SHP77 (cell line): ENCODE measurements around the gene WWC2.
"Not testable (repeated sequence)": the region's sequence is repeated elsewhere in the genome, so short reads cannot be mapped to it uniquely, and the experiment has no call there.

Source experiments
- DNase-seq, 2 experiments: peaks; one replicate each; lab custom pipeline; 2025; lab: John Stamatoyannopoulos, UW

Gene WWC2

DNA sequence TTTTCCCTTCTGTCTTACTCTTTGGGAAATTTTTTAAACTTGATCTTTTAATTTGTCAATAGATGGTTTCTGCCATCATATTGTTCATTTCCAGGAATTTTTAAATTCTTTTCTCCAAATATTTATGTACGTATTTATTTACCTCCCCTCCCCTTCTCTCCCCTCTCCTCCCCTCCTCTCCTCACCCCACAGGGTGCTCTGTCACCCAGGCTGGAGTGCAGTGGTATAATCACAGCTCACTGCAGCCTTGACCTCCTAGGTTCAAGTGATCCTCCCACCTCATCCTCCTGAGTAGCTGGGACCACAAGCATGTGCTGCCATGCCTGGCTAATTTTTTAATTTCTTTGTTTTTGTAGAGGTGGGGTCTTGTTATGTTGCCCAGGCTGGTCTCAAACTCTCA is 73.8 kb downstream of the WWC2 start:
- DNase-seq, result no peak

DNA sequence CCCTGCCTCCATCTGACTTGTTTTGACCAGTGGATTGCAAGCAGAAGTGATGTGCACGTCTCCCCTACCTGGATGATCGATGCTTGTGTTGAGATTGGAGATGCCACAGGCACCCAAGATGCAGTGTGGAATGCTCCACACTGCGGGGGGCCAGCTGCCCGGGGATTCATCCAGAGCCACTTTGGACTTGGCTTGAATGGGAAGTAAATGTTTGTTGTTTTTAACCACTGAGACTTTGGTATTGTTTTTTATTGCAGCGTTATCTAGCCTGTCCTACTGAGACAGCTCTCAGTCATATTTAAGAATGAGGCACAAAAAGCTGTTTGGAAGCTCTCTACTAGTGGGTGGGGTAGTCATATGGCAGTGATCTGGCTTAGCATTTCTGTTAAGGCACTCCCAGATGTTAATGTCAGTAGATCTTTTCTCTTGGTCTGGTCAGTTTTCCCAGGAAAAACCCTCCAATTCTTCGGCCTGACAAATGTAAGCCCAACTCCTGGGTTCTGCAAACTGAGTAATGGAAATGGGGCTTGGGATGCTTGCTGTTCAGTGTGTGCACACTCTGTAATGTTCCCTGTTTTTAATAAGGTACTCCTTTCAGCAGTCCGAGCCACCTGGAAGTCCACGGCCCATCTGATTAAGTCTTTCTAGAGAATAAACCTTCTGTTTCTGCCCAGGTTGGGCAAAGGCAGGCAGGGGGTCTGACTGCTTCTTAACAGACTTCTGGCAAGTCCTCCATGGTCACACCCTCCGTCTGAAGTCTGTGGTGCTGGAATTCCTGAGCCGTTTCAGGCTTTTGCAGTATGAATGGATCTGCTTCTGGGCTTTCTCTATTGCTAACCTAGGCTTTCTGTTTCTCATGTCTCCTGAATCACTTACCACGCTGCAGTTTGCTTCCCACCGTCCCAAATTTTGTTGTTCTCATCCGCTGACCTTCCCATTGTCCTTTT is 74.8 kb downstream of the WWC2 start:
- DNase-seq, result no peak

DNA sequence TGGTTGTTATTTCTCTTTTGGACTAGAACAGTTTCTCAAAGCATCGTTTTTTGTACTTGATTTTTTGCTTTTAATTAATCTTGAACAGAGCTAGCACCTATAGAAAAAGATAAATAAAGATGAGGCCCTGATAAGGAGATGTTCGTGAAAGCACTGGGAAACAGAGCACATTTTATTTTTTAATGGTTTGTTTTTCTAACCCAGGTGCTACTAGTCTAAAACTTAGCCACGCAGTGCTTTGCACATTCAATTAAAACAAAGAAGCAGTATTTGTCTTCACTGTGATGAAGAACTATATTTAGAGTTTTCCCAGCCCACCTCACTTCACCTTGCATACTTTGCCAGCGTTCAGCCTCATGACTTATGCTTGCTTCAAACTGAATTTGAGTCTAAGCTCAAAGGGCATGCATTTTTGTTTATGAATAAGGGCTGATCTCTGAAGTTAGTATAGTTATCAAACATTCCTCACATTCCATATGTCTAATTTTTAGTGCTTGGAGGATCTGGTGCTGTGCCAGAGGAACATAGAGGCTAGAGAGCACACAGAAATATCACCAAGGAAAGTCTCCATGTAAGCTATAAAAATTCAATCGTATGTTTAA is 76.7 kb downstream of the WWC2 start:
- no peak for DNase-seq

DNA sequence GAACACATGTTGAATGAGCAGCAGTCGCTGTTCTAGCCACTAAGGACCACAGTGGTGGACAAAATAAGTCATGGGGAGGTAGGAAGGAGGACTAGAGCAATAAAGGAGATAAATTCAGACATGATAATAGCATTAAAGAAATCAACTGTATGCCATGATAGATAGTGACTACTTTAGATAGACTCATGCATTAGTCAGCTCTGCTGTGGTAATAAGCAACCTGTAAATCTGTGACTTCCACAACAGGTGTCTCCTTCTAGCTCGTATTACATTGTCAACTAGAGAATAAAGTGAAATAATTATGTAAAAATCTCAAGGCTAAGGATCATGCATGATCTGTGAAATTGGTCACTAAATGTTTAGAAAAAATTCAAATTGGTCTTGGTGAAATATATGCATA is 77.9 kb downstream of the WWC2 start:
- no peak for DNase-seq

DNA sequence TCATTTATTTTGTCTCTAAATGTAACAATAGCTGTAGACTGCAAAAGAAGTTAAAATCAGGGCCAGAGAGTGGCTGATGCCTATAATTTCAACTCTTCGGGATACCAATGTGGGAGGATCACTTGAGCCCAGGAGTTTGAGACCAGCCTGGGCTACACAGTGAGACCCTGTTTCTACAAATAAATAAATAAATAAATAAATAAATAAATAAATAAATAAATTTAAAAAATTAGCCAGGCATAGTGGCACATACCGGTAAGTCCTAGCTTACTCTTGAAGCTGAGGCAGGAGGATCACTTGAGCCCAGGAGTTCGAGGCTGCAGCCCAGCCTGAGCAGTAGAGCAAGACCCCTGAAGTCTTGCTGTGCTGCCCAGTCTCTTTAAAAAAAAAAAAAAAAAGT is 79.1 kb downstream of the WWC2 start:
- no peak for DNase-seq

DNA sequence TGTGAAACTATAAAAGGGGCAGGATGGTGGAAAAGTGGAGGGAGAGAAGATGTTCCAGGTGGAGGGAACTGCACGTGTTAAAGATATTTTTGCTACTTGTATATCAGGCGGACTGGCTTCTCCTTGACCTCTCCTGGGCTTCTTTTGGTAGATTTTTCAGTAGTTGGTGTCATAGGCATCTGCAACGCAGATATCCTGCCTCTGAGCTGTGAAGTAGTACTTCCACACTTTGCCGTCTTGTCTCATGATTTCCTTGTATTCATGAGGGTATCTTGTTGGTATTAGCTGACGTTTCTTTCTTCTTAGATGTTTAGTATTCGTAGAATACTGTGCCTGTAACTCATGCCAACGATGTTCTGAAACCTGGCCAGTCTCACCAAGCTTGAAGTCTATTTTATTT is 81.0 kb downstream of the WWC2 start:
- no peak for DNase-seq

DNA sequence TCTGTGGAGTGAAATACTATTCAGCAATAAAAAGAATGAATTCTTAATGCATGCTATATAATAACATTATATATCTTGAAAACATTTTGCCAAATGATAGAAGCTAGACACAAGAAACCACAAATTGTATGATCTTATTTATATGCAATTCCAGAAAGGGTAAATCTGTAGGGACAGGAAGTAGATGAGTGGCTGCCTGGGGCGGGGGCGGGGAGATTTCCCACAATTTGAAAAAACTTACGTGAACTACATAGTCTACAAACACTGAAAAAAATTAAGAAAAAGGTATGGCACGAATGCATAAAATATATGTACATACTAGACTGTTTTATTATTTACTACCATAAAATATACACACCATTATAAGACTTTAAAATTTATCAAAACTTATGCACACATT is 81.6 kb downstream of the WWC2 start:
- DNase-seq, result no peak

DNA sequence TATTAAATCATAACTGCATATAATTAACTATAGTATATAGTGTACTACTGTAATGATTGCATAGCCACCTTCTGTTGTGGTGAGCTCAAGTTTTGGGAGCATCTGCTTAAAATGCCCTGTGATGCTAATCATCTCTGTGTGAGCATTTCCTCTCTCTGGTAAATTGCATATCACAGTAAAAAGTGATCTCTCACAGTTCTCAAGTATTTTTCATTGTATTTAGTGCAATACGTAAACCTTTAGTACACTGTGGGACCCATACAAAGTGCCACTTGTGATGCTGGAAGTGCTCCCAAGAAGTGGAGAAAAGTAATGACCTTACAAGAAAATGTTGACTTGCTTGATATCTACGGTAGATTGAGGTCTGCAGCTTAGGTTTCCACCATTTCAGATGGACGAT is 82.0 kb downstream of the WWC2 start:
- no peak for DNase-seq

DNA sequence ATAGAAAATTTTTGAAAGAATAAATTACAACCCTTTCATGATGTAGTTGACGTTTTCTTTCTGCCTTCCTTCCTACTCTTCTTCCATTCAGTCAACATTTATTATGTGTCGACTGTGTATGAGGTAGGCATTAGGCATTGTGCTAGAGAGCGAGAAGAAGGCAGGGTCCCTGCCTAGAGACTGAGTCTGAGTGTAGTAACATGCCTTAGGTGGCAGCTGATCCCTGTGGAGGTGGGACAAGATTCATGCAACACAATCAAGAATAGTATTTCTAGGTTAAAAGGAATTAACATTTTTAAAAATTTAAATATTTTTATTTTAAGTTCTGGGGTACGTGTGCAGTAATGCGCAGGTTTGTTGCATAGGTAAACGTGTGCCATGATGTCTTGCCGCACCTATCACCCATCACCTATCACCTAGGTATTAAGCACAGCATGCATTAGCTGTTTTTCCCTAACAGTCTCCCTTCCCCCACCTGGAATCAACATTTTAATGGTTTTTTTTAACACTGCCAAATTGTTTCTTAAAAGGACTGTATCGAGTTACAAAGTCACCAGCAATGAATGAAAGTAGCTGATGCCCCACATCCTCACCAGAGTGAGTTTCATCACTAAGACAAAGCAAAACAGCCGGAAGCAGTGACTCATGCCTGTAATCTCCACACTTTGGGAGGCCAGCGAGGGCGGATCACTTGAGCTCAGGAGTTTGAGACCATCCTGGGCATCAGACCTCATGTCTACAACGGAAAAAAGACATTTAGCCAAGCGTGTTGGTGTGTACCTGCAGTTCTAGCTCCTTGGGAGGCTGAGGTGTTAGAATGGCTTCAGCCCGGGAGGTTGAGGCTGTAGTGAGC is 84.0 kb downstream of the WWC2 start:
- DNase-seq, result peak; percentile 14 to 45

DNA sequence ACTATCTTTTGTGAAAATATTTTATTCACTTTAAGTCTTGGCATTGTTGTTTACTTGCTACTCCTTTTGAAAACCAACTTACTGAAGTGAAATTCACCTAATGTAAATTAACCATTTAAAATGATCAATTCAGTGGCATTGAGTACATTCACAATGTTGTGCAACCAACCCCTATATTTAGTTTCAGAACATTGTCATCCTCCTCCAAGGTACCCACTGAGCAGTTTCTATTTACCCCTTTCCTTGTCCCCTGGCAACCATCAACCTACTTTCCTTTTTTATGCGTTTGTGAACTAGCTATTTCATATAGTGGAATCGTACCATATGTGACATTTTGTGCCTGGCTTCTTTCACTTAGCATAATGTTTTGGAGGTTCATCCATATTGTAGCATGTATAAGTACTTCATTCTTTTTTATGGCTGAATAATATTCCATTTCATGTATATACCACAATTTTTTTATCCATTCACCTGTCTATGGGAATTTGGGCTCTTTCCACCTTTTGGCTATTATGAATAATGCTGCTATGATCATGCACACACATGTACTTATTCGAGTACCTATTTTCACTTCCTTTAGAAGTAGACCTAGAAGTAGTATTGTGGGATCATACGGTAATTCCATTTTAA is 85.0 kb downstream of the WWC2 start:
- DNase-seq, result no peak

DNA sequence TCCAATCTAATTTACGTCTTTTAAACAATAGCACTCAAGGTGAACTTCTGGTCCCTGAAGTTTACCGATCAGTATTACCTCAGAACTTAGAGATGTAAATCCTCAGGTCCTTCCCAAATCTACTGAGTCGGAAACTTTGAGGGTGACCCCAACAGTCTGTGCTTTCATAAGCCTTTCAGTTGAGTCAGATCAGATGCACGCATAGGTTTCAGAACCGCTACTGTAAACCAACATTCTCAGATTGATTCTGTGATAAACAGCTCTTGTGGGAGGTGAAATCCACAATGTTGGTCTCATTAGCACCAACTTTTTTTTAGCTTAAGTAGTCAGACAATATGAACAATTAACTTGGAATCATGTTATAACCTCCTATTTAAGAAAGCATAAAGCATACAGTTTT is 86.0 kb downstream of the WWC2 start:
- DNase-seq, result no peak

DNA sequence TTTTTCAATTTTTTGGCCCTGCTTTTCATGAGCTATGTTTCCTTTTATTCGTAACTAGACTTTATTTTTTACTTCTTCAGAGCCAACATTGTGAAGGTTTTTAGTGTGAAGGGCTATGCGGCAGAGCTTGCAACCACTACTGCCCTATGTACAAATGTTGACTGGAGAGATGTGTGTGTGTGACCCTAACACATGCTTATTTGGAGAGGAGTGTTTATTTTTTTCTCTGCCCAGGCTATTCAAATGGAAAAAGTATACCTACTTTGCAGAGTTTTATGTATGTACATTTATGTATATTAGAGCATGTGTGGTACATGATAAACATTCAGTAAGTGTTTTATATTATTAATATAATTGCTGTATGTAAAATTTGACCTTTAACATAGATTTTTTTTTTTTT is 86.5 kb downstream of the WWC2 start:
- no peak for DNase-seq

DNA sequence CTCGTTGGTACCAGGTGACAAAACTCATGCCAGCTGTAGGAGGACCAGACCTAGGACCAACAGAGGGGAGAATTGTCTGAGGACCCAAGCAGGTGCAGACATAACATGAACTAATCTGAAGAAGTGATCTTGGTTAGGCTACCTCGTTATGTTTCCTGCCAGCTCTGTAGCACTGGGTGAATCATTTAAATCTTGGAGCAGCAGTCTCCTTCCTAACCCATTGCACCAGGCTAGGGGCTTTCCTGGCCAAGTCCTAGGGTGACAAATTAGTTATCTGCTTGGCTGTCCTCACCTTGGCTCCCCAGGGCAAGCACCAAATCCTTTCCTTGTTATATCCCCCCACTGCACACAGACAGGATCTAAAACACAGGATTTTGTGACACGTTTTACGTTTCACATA is 87.8 kb downstream of the WWC2 start:
- no peak for DNase-seq

DNA sequence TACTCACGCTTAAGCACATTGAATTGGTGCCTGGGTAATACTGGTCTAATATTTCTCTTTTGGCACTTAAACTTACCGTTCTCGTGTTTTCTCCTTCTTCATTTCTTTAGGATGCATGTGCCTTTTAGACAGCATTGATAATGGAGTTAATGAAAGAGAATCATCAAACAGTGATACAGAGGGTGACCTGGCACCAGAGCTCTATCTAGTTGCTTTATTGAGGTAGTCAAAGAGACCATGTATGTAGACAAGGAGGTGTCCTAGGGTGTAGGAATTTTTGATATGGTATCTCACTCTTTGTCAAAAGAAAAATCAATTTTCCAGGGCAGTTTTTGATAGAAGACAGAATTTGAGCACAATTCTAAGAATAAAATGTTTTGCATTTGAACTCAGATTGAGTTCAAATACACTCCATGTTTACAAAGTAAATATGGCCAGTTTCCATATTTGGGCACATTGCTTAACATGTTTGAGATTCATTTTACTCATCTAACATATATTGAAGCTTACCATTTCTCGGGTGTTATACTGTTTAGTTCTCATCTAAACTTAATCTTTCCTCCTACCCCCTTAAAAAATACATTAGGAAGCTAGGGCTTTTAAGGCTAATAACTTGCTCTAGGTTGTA is 92.0 kb downstream of the WWC2 start:
- DNase-seq, result no peak

DNA sequence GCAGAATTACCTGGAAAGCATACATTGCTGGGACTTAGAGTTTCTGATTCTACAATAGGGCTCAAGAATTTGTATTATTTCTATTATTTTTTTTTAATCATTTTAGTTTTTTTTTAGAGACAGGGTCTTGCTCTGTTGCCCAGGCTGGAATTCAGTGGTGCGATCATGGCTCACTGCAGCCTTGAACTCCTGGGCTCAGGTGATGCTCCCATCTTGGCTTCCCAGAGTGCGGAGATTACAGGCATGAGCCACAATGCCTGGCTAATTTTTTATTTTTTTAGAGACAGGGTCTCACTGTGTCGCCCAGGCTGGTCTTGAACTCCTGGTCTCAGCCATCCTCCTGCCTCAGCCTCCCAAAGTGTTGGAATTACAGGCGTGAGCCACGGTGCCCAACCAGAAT is 92.6 kb downstream of the WWC2 start:
- DNase-seq, result no peak

DNA sequence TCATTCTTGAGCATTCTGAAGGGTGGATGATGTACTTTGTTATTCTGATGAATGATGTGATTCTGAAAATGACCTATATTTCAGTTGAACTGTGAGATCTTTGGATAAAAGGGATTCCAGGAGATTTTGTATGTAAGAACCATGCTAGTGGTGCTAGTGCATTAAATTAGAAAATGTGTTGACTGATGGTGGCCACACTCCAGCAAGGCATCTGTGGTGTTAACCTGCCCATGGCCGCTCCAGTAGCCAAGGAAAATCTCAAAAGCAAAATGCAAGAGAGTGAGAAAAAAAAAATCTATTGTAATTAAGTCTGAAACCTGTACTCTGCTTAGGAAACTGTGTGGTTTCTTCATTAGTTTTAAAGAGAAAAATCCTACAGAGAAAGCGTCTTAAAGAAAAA is 93.5 kb downstream of the WWC2 start:
- DNase-seq, result no peak

DNA sequence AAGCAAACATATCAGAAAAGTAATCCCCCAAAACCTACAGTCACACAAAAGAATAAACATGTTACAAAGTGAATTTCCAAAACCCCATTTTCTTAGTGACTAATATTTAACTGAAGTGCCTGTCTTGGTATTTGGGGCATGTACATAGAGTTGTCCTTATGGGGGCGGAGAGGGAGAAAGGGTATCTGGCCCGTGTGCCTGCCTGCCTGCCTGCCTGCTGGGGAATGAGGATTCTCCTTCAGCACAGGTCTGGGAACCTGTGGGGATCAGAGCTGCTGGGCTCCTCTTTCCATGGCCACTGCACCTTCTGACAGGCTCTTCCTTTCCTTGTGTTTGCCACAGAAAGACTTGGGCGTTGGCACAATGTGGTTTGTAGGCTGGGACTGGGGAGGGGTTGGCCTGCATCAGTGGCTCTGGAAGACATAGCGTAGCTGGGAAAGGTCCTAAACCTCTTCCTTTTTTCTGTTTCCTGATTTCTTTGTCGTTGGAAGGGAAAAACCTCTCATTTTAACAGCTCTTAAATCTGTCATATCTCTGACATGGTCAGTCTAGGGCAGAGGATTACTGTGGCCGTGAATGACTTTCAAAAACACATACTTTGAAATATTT is 94.8 kb downstream of the WWC2 start:
- not testable (repeated sequence) for DNase-seq

DNA sequence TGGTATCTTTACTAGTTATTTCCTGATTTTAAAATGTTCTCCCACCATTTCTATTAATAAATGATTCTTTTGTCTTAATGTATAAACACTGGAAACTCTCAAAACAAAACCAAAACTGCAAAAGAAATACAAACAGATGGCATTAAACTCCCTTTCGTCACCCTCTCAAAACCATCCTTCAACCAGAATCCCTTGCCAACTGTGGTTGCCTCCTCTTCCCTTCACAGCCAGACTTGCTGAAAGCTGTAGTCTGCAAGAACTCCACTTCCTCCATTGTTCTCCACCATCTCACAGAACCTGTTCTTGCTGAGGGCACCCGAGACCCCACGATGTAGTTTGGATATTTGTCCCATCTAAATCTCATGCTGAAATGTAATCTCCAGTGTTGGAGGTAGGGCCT is 96.5 kb downstream of the WWC2 start:
- no peak for DNase-seq

DNA sequence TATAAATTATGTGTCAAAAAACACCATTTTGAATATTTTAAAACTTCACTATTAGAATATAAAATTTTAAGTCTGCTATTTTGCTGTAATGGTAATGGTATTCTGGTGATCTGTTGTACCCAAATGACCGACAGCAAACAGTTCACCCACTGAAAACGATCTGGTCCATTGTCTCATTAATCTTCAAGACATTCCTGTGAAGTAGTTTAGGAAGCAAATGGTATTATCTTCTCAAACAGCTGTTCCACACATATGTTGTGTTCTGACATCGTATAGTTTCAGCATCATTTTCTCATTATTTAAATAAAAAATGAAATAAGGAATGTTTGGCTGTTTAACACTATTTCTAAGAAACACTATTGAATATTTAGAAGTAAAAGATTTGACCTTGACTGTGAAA is 98.1 kb downstream of the WWC2 start:
- no peak for DNase-seq

DNA sequence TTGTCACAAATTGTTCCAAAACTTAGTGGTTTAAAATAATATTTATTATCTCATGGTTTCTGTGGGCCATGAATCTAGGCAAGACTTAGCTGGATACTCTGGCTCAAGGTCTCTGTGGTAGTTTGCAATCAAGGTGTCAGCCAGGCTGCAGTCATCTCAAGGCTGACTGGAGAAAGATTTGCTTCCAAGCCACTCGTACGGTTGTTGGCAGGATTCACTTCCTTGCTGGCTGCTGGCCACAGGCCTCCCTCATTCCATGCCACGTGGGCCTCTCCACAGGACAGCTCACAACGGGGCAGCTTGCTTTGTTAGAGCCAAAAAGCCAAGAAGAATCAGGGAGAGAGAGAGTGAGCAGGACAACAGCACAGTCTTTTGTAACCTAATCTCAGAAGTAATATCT is 101.4 kb downstream of the WWC2 start:
- no peak for DNase-seq

DNA sequence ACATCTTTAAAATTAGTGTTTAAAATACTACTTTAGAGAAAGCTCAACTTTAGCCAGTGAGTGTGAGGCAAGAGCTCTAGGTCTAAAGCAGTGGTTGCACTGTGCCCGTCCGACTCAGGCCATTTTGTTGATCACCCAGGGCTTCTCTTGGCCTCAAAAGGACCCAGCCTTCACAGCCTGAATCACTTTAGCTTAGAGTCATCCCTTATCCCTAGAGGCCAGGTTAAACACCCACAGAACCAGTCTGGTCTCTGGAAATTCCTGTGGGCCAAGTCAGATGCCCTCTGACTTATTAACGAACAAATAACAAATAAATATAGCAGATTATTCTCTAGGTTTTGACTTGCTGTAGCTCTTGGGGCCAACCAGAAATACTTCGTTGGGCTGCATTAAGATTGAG is 102.3 kb downstream of the WWC2 start:
- no peak for DNase-seq
